ENCODE measurements around the gene DLL4.
"Not testable (repeated sequence)": the region's sequence is repeated elsewhere in the genome, so short reads cannot be mapped to it uniquely, and the experiment has no call there.

DNA sequence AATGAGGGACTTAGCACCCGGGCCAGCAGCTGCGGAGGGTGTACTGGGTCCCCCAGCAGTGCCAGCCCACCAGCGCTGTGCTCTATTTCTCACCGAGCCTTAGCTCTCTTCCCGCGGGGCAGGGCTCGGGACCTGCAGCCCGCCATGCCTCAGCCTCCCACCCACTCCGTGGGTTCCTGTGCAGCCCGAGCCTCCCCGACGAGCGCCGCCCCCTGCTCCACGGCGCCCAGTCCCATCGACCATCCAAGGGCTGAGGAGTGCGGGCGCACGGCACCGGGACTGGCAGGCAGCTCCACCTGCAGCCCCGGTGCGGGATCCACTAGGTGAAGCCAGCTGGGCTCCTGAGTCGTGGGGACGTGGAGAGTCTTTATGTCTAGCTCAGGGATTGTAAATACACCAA, 32.6 kb downstream of the DLL4 start:
- TF ChIP-seq, protein P1, sequence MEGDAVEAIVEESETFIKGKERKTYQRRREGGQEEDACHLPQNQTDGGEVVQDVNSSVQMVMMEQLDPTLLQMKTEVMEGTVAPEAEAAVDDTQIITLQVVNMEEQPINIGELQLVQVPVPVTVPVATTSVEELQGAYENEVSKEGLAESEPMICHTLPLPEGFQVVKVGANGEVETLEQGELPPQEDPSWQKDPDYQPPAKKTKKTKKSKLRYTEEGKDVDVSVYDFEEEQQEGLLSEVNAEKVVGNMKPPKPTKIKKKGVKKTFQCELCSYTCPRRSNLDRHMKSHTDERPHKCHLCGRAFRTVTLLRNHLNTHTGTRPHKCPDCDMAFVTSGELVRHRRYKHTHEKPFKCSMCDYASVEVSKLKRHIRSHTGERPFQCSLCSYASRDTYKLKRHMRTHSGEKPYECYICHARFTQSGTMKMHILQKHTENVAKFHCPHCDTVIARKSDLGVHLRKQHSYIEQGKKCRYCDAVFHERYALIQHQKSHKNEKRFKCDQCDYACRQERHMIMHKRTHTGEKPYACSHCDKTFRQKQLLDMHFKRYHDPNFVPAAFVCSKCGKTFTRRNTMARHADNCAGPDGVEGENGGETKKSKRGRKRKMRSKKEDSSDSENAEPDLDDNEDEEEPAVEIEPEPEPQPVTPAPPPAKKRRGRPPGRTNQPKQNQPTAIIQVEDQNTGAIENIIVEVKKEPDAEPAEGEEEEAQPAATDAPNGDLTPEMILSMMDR (conservative IDR thresholded peaks at IDR 0.05 in 1 of 2, IDR thresholded peaks at IDR 0.05 in 1 of 2; ENCODE audit: extremely low read depth in 1 of 2, insufficient read depth in 1 of 2, low read depth in 1 of 2, low read length in 2 of 2): not testable (repeated sequence)
- TF ChIP-seq EZH2 (IDR thresholded peaks at IDR 0.05; ENCODE audit: borderline replicate concordance, low read length): not testable (repeated sequence)

All from mammary epithelial cell (primary cell).